Measurements from ENCODE around the gene RAB11FIP3. TPM values are rescaled to one million over a fixed set of nuclear protein-coding genes. Genes with fewer than 3 reads are reported as not detected.
"Not testable (repeated sequence)": the region's sequence is repeated elsewhere in the genome, so short reads cannot be mapped to it uniquely, and the experiment has no call there.

RAB11FIP3 gene
- total RNA-seq, 1 donor from 2014 or later = 53.8 TPM

DNA sequence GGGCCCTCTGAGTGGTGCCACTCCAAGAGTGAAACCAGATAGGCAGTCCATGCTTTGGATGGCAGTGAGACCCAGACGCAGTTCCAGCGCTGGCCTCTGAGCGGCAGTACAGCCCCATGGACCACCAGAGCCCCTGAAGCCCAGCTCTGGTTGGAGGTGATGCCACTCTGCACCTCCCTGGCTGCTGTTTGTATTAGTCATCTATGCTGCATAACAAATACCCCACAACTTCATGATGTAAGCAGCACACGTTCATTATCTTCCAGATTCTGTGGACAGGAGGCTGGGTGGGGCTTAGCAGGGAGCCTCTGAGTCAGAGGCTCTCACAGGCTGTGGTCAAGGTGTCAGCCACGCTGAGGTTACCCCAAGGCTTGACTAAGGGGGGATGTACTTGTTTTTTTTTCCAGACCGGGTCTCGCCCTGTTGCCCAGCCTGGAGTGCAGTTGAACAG, 33.5 kb upstream of the RAB11FIP3 start:
- no peak for DNase-seq (ENCODE audit: extremely low read depth, low read depth, low spot score)

DNA sequence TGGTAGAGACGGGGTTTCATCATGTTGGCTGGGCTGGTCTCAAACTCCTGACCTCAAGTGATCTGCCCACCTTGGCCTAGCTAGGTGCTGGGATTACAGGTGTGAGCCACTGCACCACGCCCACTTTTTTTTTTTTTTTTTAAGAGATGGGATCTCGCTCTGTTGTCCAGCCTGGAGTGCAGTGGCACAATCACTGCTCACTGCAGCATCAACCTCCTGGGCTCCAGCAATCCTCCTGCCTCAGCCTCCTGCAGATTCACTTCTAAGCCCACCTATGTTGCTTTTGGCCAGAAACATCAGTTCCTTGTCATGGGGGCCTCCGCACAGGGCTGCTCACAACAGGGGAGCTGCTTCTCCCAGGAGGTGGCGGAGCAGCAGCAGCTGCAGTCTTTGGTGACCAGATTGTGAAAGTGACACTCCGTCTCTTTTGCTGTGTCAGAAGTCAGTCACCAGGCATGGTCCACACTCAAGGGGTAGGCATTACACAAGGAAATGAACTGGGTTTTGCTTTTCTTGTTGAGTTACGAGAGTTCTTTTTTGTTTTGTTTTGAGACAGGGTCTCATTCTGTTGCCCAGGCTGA, 32.9 kb upstream of the RAB11FIP3 start:
- no peak for DNase-seq (ENCODE audit: extremely low read depth, low read depth, low spot score)

DNA sequence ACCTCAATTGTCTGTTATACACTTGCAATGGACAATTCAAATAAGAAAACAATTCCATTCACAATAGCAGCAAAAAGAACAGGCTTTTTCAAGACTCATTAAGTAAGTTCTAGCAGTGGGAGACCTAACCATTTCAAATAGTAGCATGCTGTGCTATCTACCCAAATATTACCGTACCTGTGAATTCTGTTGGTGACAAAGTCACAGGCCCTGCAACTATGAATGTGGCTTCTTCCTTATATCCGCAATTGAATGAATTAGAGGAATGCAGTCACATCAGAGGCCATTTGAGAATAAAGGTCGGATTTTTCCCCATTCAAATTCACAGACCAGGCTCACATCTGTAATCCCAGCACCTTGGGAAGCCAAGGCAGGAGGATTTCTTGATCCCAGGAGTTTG, 29.2 kb upstream of the RAB11FIP3 start:
- no peak for DNase-seq (ENCODE audit: extremely low read depth, low read depth, low spot score)

GRCh38 chr16:396605-397004, 28.8 kb upstream of the RAB11FIP3 start:
- no peak for DNase-seq (ENCODE audit: extremely low read depth, low read depth, low spot score)

- DNase-seq (ENCODE audit: extremely low read depth, low read depth, low spot score) = no peak
Measured at GRCh38 chr16:397135-397661, 28.3 kb upstream of the RAB11FIP3 start, which contains the start of gene NME4. Gene NME4 (plus strand): TSS chr16:397199. CDS start chr16:397223, 24 bp downstream.

DNA sequence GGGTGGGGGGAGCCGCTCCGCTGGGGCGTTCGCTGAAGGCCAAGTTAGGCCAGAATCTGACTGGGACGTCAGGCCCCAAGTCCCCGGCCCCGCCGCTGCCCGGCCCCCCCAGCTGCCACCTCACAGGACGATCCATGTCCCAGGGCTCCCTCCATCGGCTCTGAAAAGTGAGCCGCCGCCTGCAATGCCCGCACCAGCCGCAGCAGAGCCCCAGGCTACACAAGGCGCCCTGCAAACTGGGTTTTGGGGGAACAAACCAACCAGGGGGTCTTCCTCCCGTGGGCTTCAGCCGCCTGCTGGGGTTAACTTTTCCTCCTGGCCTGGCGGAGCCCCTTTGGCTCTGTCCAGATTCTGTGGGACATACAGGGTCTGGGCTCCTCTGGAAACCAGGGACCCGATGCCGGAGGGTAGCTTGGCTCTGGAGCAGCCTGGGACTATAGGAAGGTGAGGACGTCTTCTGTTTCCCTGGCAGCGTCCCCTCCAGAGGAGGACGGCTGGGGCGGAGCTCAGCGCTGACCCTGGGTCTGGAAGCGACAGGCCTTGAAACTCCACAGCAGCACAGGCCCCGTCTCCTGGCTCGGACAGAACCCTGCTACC, 27.6 kb upstream of the RAB11FIP3 start:
- no peak for DNase-seq (ENCODE audit: extremely low read depth, low read depth, low spot score)

- DNase-seq (ENCODE audit: extremely low read depth, low read depth, low spot score) = no peak
Measured at GRCh38 chr16:398561-399339, 26.7 kb upstream of the RAB11FIP3 start.

DNA sequence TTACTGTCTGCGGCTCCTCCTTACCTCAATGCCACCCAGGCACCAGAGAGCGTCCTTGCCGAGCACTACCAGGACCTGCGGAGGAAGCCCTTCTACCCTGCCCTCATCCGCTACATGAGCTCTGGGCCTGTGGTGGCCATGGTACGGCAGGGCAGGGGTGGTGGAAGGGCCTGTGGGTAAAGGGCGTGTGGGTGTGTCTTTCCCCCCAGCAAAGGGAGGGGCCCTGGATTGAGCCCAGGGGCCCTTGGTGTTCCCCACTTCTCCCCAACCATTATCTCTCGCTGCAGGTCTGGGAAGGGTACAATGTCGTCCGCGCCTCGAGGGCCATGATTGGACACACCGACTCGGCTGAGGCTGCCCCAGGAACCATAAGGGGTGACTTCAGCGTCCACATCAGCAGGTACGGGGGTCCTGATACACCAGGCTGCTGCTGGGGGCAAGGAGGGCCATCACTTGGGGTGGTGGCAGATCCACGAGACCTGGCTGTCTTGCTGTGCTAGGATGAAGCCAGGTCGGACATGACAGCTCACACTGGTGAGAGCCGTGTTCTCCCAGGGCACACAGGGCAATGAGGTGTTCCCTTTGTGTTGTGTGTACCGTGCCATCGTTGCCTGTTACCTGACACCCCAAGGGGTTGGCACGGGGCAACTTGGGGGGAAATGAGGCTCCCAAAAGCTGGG, 26.0 kb upstream of the RAB11FIP3 start:
- no peak for DNase-seq (ENCODE audit: extremely low read depth, low read depth, low spot score)

GRCh38 chr16:400061-400591, 25.3 kb upstream of the RAB11FIP3 start:
- no peak for DNase-seq (ENCODE audit: extremely low read depth, low read depth, low spot score)

- no peak for DNase-seq (ENCODE audit: extremely low read depth, low read depth, low spot score)
Measured at GRCh38 chr16:401468-402348, 23.7 kb upstream of the RAB11FIP3 start, which contains the start of gene DECR2. Gene DECR2 (plus strand): TSS chr16:401885. CDS start chr16:401964, 79 bp downstream.

DNA sequence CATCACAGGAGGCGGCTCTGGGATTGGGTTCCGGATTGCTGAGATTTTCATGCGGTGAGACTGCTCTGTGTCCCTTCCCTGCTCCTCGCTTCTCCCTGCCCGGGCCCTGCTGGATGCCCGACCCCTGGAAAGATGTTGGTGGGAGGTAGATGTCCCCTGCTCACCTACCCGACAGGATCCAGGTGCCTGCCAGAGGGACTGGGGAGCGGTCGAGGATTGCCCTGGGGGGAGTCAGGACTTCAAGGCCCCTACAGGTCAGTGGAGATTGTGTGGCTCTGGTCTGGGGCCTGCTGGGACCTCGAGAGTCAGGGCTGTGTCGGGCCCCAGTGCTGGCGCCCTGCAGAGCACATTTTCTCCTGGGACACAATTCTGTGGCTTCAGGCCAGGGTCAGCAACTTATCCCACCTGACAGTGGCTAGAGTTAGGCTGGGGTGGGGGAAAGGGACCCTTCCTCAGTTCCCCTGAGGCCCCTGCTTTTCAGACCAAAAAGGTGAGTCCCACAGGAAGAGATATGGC, 20.4 kb upstream of the RAB11FIP3 start:
- DNase-seq (ENCODE audit: extremely low read depth, low read depth, low spot score) = no peak

DNA sequence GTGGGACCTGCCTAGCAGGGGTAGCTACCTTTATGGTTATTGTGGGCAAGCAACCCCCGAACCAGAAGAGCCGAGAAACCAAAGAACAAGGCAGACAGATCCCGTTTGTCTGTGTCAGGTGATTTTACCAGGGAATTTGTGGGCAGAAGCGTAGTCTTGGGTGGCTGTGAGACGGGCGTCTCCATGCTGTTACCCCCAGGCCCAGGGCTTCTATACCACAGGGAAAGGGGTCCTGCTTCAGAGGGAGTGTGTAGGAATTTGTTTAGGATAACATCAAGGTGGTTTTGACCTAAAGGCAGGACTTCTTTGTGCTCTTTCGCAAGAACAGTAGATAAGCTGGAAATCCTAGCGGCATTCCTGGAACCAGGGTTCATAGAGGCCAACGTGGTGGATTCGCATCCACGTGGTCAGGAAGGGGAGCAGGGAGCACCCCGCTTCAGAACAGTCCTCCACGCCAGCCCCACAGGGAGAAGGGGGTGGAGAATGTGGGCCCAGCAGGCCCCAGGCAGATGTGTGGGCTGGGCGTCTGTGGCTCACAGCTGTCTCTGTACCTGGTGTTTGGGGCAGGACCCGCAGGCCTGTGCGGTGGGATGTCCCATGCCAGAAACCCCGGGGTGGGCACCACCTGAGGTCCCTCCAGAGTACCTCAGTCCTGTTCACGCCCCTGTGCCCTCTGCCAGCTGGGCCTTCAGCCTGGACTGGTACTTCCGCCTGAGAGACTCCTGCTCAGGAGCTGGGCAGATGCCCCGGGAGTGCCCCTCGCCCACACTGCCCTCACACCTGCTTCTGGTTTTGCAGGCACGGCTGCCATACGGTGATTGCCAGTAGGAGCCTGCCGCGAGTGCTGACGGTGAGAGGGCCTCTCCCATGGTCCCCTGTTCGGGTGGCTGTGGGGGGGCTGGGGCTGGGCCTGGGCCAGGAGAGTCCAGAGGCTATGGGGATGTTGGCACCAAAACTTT, 19.6 kb upstream of the RAB11FIP3 start:
- DNase-seq (ENCODE audit: extremely low read depth, low read depth, low spot score) = no peak

DNA sequence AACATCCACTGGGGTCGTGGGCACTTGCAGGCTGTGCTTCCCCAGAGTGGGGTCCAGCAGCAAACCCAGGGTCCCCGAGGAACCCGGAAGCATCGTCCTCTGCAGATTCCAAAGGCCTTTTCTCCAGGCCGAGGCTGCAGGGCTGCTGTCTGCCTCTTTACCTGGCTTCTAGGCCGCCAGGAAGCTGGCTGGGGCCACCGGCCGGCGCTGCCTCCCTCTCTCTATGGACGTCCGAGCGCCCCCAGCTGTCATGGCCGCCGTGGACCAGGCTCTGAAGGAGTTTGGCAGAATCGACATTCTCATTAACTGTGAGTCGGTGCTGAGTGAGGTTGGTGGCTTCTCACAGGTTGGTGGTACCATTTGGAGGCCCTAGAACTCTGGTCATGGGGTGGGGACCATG, 18.2 kb upstream of the RAB11FIP3 start:
- no peak for DNase-seq (ENCODE audit: extremely low read depth, low read depth, low spot score)

DNA sequence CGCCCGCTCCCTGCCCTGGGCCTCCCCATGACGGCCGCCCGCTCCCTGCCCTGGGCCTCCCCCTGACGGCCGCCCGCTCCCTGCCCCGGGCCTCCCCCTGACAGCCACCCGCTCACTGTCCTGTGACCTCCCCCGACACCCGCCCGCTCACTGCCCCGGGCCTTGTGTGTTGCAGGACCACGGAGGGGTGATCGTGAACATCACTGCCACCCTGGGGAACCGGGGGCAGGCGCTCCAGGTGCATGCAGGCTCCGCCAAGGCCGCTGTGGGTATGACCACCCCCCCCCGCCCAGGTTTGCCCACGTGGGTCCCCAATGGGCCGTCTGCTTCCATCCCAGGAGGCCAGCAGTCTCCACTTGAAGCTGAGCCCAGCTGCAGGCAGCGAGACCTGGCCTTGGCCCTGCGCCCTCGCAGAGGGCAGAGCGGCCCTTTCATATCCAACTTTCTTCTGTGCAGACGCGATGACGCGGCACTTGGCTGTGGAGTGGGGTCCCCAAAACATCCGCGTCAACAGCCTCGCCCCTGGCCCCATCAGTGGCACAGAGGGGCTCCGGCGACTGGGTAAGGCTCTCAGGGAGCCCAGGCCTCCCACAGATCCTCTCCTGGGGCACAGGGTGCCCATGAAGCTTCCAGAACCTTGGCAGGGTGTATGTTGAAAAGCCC, 14.8 kb upstream of the RAB11FIP3 start:
- DNase-seq (ENCODE audit: extremely low read depth, low read depth, low spot score) = no peak

DNA sequence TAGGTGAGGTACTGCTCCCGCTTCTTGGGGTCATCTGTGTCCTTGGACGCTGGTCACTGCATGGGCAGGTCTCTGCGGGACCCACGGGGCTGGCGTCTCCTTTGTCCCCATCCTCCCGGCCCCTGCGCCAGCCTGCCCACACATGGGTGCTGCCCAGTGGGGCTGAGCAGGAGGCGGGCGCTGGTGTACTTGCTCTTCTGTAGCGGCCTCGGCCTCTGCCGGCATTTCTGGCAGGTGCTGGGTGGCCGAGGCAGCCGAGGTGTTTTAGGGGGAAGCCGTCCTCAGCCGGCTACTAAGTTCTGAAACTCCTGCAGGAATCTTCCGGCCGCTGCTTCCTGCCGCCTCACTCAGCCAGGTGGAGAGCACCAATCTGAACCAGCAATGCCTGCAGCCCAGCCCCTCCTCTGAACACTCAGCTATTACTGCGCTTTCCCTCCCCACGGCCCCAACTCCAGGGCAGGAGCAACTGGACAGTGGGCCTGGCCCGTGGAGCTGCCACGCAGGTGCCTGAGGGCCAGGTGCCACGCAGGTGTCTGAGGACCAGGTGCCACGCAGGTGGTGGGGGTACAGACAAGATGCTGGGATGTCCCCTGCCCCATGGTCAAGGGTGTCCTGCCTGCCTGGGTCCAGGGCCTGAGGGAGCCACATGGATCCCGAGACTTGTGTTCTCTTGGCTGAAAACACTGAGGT, 13.7 kb upstream of the RAB11FIP3 start:
- no peak for DNase-seq (ENCODE audit: extremely low read depth, low read depth, low spot score)

DNA sequence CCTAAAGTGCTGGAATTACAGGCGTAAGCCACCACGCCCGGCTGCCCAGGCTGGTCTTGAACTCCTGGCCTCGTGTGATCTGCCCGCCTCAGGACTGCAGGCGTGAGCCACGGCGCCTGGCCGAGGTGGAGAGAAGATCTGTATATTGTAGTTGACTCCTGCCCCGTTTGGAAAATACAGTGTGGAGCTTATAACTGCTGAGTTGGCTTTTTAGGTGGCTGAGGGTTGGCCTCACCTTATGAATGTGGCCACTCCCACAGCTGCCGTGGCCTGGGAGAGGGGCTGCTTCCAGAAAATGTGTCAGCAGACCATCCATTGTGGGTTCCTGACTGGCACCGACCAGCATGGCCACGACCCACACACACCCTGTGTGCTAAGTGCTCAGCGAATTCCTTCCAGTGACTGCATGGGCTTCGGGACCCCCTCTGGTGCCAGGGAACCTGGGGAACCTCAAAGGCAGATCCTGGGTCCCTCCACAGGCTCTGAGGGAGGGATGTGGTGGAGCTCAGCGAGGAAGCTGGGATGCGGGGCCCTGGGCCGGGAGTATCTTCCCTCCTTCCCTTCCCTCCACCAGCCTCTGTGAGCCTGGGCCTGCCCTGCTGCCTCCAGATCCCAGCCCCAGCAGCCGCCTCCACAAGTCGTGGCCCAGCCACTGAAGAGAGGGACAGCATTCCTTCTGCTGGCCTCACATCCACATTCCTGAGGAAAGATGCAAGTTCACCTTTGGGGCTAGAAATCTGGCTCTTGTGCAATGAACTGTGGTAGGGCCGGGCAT, 10.9 kb upstream of the RAB11FIP3 start:
- DNase-seq (ENCODE audit: extremely low read depth, low read depth, low spot score) = no peak

DNA sequence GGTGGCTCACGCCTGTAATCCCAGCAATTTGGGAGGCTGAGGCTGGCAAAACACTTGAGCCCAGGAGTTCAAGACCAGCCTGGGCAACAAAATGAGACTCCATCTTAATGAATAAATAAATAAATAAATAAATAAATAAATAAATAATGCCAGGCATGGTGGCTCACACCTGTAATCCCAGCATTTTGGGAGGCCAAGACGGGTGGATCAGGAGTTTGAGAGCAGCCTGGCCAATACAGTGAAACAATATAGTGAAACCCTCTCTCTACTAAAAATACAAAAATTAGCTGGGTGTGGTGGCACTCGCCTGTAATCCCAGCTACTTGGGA, 10.3 kb upstream of the RAB11FIP3 start:
- not testable (repeated sequence) for DNase-seq (ENCODE audit: extremely low read depth, low read depth, low spot score)
